ENCODE results near the gene PHTF2. TPM values are rescaled to one million over a fixed set of nuclear protein-coding genes. Genes with fewer than 3 reads are reported as not detected.

PHTF2 gene
- total RNA-seq, 4 donors from 2014 or later, result 8.6 to 54.5 (median 14.5) TPM

- Histone ChIP-seq H3K4me3 (no peak overlapping the region), H3K4me1 (no peaks in the 10 kb centered on the region), H3K27me3 (no peaks in the 10 kb centered on the region), H3K27ac (no peak overlapping the region), H3K9me3 (no peaks in the 10 kb centered on the region), H3K36me3 (no peaks in the 10 kb centered on the region)
- no peak for DNase-seq
- TF ChIP-seq CTCF (IDR thresholded peaks at IDR 0.05), result no peak
- TF ChIP-seq POLR2A (IDR thresholded peaks at IDR 0.05), result no peak
These were observed 204.1 kb downstream of the PHTF2 start for GRCh38 chr7:78002715-78003114.

GRCh38 chr7:78006063-78006755 lies 207.6 kb downstream of the PHTF2 start:
- Histone ChIP-seq H3K27me3 (no peaks in the 10 kb centered on the region), H3K36me3 (no peaks in the 10 kb centered on the region), H3K4me3 (no peak overlapping the region), H3K4me1 (no peaks in the 10 kb centered on the region), H3K9me3 (no peaks in the 10 kb centered on the region), H3K27ac (no peak overlapping the region)
- no peak for DNase-seq
- TF ChIP-seq CTCF (IDR thresholded peaks at IDR 0.05) (no peak), POLR2A (IDR thresholded peaks at IDR 0.05) (no peak)

Small RNA genes within 50 kb of the gene (small RNA-seq; reads per million reads assigned to genes)
- 0 reads per million in 2 donors for gene RF00019

Other genes starting within 250 kb of the PHTF2 start
- 10 to 100 TPM; 18.9 to 57.8 (median 23.6) TPM for gene RSBN1L, start 102.3 kb upstream of the PHTF2 start, total RNA-seq
- 10 to 100 TPM in 2 of 4 donors, 1 to 10 TPM in 1, not detected in 1; 8.9 to 11.3 (median 11.1) TPM for gene TMEM60, start 339 bp upstream of the PHTF2 start, total RNA-seq

Measured in Peyer's patch (tissue), 4 donors.